Measurements from ENCODE around the gene BAAT. TPM values are rescaled to one million over a fixed set of nuclear protein-coding genes. Genes with fewer than 3 reads are reported as not detected.

Gene BAAT
- total and polyA plus RNA-seq, 9 of the 15 experiments (the other 6 are each of a cell fraction or from before 2014, with no cell fraction given) = 0.17 to 0.76 (median 0.32) TPM

DNA sequence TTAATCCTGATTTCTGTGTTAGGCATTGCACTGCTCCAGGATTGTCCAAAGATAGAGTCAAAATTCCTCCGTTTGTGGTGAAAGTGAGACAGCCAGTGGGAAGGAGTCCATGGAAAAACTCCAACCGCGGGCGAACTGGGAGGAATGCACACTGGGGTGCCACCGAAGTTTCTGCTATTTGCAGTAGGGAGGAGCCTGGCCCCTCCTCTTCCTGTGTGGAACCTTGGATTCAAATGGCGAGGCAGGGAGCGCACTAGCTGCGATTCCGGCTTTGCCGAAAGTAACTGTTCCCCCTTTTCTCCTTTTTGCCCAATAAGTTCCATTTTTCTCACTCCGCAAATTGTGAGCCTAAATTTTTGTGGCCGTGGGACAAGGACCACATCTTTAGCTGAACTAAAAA, 9.3 kb downstream of the BAAT start:
- TF ChIP-seq CHD1 (IDR thresholded peaks at IDR 0.05; ENCODE audit: low read length) (no peak), CTCFL (IDR thresholded peaks at IDR 0.05; ENCODE audit: borderline replicate concordance, insufficient read depth, low read depth, low read length, poor library complexity, severe bottlenecking) (no peak), ETV6 (IDR thresholded peaks at IDR 0.05; ENCODE audit: borderline replicate concordance in 1 of 2, low read depth in 2 of 2, low read length in 1 of 2) (no peak), ETV6 (CRISPR knock-in tag; IDR thresholded peaks at IDR 0.05; ENCODE audit: borderline replicate concordance) (no peak), JUN (IDR thresholded peaks at IDR 0.05; ENCODE audit: borderline replicate concordance, low read depth, low read length) (no peak), JUN (CRISPR knock-in tag; IDR thresholded peaks at IDR 0.05; ENCODE audit: borderline replicate concordance) (no peak), ZNF253 (CRISPR knock-in tag; conservative IDR thresholded peaks at IDR 0.05) (no peak), DPF2 (IDR thresholded peaks at IDR 0.05) (no peak), MCM5 (IDR thresholded peaks at IDR 0.05; ENCODE audit: low read depth) (no peak)
- TF ChIP-seq, protein P1, sequence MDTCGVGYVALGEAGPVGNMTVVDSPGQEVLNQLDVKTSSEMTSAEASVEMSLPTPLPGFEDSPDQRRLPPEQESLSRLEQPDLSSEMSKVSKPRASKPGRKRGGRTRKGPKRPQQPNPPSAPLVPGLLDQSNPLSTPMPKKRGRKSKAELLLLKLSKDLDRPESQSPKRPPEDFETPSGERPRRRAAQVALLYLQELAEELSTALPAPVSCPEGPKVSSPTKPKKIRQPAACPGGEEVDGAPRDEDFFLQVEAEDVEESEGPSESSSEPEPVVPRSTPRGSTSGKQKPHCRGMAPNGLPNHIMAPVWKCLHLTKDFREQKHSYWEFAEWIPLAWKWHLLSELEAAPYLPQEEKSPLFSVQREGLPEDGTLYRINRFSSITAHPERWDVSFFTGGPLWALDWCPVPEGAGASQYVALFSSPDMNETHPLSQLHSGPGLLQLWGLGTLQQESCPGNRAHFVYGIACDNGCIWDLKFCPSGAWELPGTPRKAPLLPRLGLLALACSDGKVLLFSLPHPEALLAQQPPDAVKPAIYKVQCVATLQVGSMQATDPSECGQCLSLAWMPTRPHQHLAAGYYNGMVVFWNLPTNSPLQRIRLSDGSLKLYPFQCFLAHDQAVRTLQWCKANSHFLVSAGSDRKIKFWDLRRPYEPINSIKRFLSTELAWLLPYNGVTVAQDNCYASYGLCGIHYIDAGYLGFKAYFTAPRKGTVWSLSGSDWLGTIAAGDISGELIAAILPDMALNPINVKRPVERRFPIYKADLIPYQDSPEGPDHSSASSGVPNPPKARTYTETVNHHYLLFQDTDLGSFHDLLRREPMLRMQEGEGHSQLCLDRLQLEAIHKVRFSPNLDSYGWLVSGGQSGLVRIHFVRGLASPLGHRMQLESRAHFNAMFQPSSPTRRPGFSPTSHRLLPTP (IDR thresholded peaks at IDR 0.05; ENCODE audit: borderline replicate concordance, extremely low read depth, insufficient read length) = no peak
- H3K9ac ChIP-seq (ENCODE audit: insufficient read depth in 1 of 2, low read depth in 2 of 2, low read length in 2 of 2) = no peak overlapping the region
- H3K9me1 ChIP-seq (ENCODE audit: control insufficient read depth, insufficient read depth, low read length) = no peaks in the 10 kb centered on the region
- WGBS (ENCODE audit: insufficient coverage, low coverage, missing lambda C conversion rate) = 89% methylated on average over 10 of the region's 12 CpGs
- H3K4me1 ChIP-seq (replicated peaks in 1 of 2; ENCODE audit: control insufficient read depth in 2 of 2, insufficient read depth in 2 of 2, low read length in 2 of 2) = peaks cover 0 to 9% of the 10 kb centered on the region in 2 experiments; a peak in 3 of 5 replicates
- CTCF ChIA-PET (ENCODE audit: low intra/inter-chr PET ratio) = no interaction called here
- FAIRE-seq = no peak
- H4K20me1 ChIP-seq (replicated peaks; ENCODE audit: control insufficient read depth, insufficient read depth, low read length) = no peaks in the 10 kb centered on the region
- intact Hi-C loops (cut with micrococcal nuclease) = no loop called here
- no peaks in the 10 kb centered on the region for H3K27me3 ChIP-seq (ENCODE audit: control insufficient read depth in 2 of 2, insufficient read depth in 2 of 2, low read length in 2 of 2)
- no TSS peak for BruUV-seq (replicated peaks)
- POLR2A ChIA-PET = no interaction called here
- no peak overlapping the region for H3K27ac ChIP-seq (ENCODE audit: extremely low read depth, low read depth, low read length)
- H3K4me2 ChIP-seq (ENCODE audit: insufficient read depth, low read length) = no peak overlapping the region
- no peaks in the 10 kb centered on the region for H3K9me3 ChIP-seq (replicated peaks; ENCODE audit: control insufficient read depth, insufficient read depth, low read depth, low read length)
- DNase-seq (ENCODE audit: extremely low read depth in 1 of 4, low spot score in 3 of 4) = no peak
- no peak overlapping the region for H3K4me3 ChIP-seq
- no peaks in the 10 kb centered on the region for H3K79me2 ChIP-seq (ENCODE audit: control insufficient read depth, insufficient read depth, low read length)
- no peak overlapping the region for H2AFZ ChIP-seq (ENCODE audit: low read depth, low read length)
- in situ Hi-C loops (cut with MboI) = no loop called here
- H3K36me3 ChIP-seq (ENCODE audit: control insufficient read depth, insufficient read depth, low read length) = no peaks in the 10 kb centered on the region
- ATAC-seq = no peak

All from K562 (cell line).